WTC11 (cell line): ENCODE data around the gene LMOD3. TPM values are rescaled to one million over a fixed set of nuclear protein-coding genes. Genes with fewer than 3 reads are reported as not detected.

ENCODE experiments used
- ATAC-seq: fragments of 200-7000 bp; cut with Tn5 transposase; 2 replicates; pipeline ENCODE4 v1.10.0; 2021; ENCODE audit warnings: mild to moderate bottlenecking, moderate library complexity
- CTCF ChIA-PET: fragments of 300-600 bp; sonication (Branson Sonifier 250); formaldehyde crosslinking; loops from one replicate; lab custom pipeline; 2021; ENCODE audit warnings: antibody characterized with exemption; lab: Charles Lee
- POLR2A ChIA-PET: fragments of 350-600 bp; sonication (Branson Sonifier 250); formaldehyde crosslinking; loops from one replicate; lab custom pipeline; 2021; ENCODE audit warnings: antibody characterized with exemption; lab: Charles Lee
- DNase-seq: peaks from one replicate; pipeline ENCODE4 v3.0.0; 2021; ENCODE audit warnings: low spot score
- H3K27ac Mint-ChIP-seq: 2 replicates; pipeline ENCODE4 v1.8.0; 2021; ENCODE audit warnings: mixed read lengths
- H3K27me3 Mint-ChIP-seq: 2 replicates; pipeline ENCODE4 v1.8.0; 2021; ENCODE audit warnings: low read depth, mild to moderate bottlenecking, moderate library complexity, mixed read lengths
- H3K36me3 Mint-ChIP-seq: 2 replicates; pipeline ENCODE4 v1.8.0; 2021; ENCODE audit warnings: mixed read lengths
- H3K4me1 Mint-ChIP-seq: 2 replicates; pipeline ENCODE4 v1.8.0; 2022; ENCODE audit warnings: mixed read lengths
- H3K4me3 Mint-ChIP-seq: 2 replicates; pipeline ENCODE4 v1.8.0; 2021; ENCODE audit warnings: mild to moderate bottlenecking, moderate library complexity, mixed read lengths
- H3K9me3 Mint-ChIP-seq: 2 replicates; pipeline ENCODE4 v1.8.0; 2021; ENCODE audit warnings: mixed read lengths
- AFF4 ChIP-seq: sonication (generic); formaldehyde crosslinking; IDR thresholded peaks from 2 replicates; pipeline ENCODE4 v1.8.1; 2023; ENCODE audit warnings: mild to moderate bottlenecking, missing genetic modification reagents, borderline replicate concordance
- ARID4B ChIP-seq: sonication (generic); formaldehyde crosslinking; IDR thresholded peaks from 2 replicates; pipeline ENCODE4 v1.8.0; 2023; ENCODE audit warnings: missing genetic modification reagents, mild to moderate bottlenecking, borderline replicate concordance
- ATF2 ChIP-seq: sonication (generic); formaldehyde crosslinking; IDR thresholded peaks from 2 replicates; pipeline ENCODE4 v1.8.1; 2022; ENCODE audit warnings: low read depth, missing genetic modification reagents, borderline replicate concordance
- EMX1 ChIP-seq: fragments of 250-450 bp; sonication (Bioruptor Pico); IDR thresholded peaks from 2 replicates; pipeline ENCODE4 v1.8.0; 2021; ENCODE audit warnings: mild to moderate bottlenecking
- ETV6 ChIP-seq: sonication (generic); formaldehyde crosslinking; IDR thresholded peaks from 2 replicates; pipeline ENCODE4 v1.8.1; 2022; ENCODE audit warnings: mild to moderate bottlenecking, missing genetic modification reagents
- FOXK1 ChIP-seq: sonication (generic); formaldehyde crosslinking; IDR thresholded peaks from 2 replicates; pipeline ENCODE4 v1.8.0; 2022; ENCODE audit warnings: mild to moderate bottlenecking, moderate library complexity, missing genetic modification reagents
- MXD4 ChIP-seq: fragments of 250-450 bp; sonication (Bioruptor Pico); IDR thresholded peaks from 2 replicates; pipeline ENCODE4 v1.8.0; 2021; ENCODE audit warnings: mild to moderate bottlenecking, moderate library complexity, borderline replicate concordance
- NFATC4 ChIP-seq: fragments of 250-450 bp; sonication (Bioruptor Pico); IDR thresholded peaks from 2 replicates; pipeline ENCODE4 v1.9.0; 2021; ENCODE audit warnings: mild to moderate bottlenecking
- NR3C1 ChIP-seq: sonication (generic); formaldehyde crosslinking; conservative IDR thresholded peaks from 2 replicates; pipeline ENCODE4 v1.8.1; 2023; ENCODE audit warnings: low read depth, mild to moderate bottlenecking, missing genetic modification reagents
- PREB ChIP-seq: sonication (generic); formaldehyde crosslinking; IDR thresholded peaks from 2 replicates; pipeline ENCODE4 v1.8.1; 2022; ENCODE audit warnings: mild to moderate bottlenecking, missing genetic modification reagents, moderate library complexity, borderline replicate concordance
- RORB ChIP-seq: fragments of 250-450 bp; sonication (Bioruptor Pico); IDR thresholded peaks from 2 replicates; pipeline ENCODE4 v1.9.0; 2021; ENCODE audit warnings: mild to moderate bottlenecking
- SMAD3 ChIP-seq: sonication (generic); formaldehyde crosslinking; IDR thresholded peaks from 2 replicates; pipeline ENCODE4 v1.8.0; 2022; ENCODE audit warnings: missing genetic modification reagents, mild to moderate bottlenecking, borderline replicate concordance
- TEAD1 ChIP-seq: sonication (generic); formaldehyde crosslinking; IDR thresholded peaks from 2 replicates; pipeline ENCODE4 v1.8.0; 2022; ENCODE audit warnings: mild to moderate bottlenecking, missing genetic modification reagents
- ZNF263 ChIP-seq: sonication (generic); formaldehyde crosslinking; IDR thresholded peaks from 2 replicates; pipeline ENCODE4 v1.8.1; 2022; ENCODE audit warnings: low read depth, mild to moderate bottlenecking, moderate library complexity, missing genetic modification reagents
- ZNF317 ChIP-seq: sonication (generic); formaldehyde crosslinking; IDR thresholded peaks from 2 replicates; pipeline ENCODE4 v1.8.1; 2023; ENCODE audit warnings: low read depth, mild to moderate bottlenecking, moderate library complexity, missing genetic modification reagents, borderline replicate concordance
- ZNF512 ChIP-seq: sonication (generic); formaldehyde crosslinking; IDR thresholded peaks from 2 replicates; pipeline ENCODE4 v1.8.1; 2022; ENCODE audit warnings: missing genetic modification reagents, borderline replicate concordance
- ZNF532 ChIP-seq: fragments of 250-450 bp; sonication (Bioruptor Pico); IDR thresholded peaks from 2 replicates; pipeline ENCODE4 v1.9.0; 2021; ENCODE audit warnings: mild to moderate bottlenecking, borderline replicate concordance
- total RNA-seq: library from RNA; stranded (reverse); gene quantifications from 3 replicates; pipeline ENCODE4 v1.2.3, GENCODE V29; 2021

Gene LMOD3
- total RNA-seq, 1 experiment from 2014 or later, result not detected

- no peak for TF ChIP-seq AFF4 (CRISPR knock-in tag)
- TF ChIP-seq RORB, result no peak
Measured at GRCh38 chr3:69063636-69064035, 58.8 kb downstream of the LMOD3 start (continued).

- no peak for DNase-seq
- Mint-ChIP-seq H3K27me3 (no peaks in the 10 kb centered on the region), H3K9me3 (no peaks in the 10 kb centered on the region), H3K4me1 (no peaks in the 10 kb centered on the region), H3K27ac (no peak overlapping the region), H3K4me3 (no peak overlapping the region), H3K36me3 (peaks cover 69% of the 10 kb centered on the region)
- CTCF ChIA-PET, result no interaction called here
- TF ChIP-seq ATF2 (CRISPR knock-in tag) (no peak), ETV6 (CRISPR knock-in tag) (no peak), ZNF532 (CRISPR knock-in tag) (no peak), MXD4 (no peak), ZNF263 (CRISPR knock-in tag) (no peak), EMX1 (CRISPR knock-in tag) (no peak), ZNF317 (CRISPR knock-in tag) (no peak), NFATC4 (CRISPR knock-in tag) (no peak), FOXK1 (CRISPR knock-in tag) (no peak), SMAD3 (no peak), NR3C1 (no peak), PREB (no peak), ARID4B (CRISPR knock-in tag) (no peak), ZNF512 (no peak), TEAD1 (no peak)
- POLR2A ChIA-PET, result no interaction called here
- ATAC-seq, result no peak
Measured at GRCh38 chr3:69059688-69060087, 62.7 kb downstream of the LMOD3 start.
